ENCODE results near the gene HNRNPUL1.

- TF ChIP-seq TAF1 (IDR thresholded peaks at IDR 0.05; ENCODE audit: low read depth) = no peak
- TF ChIP-seq EP300 (IDR thresholded peaks at IDR 0.05; ENCODE audit: borderline replicate concordance) = no peak
- no peak for TF ChIP-seq REST (IDR thresholded peaks at IDR 0.05; ENCODE audit: low read depth)
- TF ChIP-seq RAD21 (IDR thresholded peaks at IDR 0.05; ENCODE audit: low read depth) = no peak
- no peak for TF ChIP-seq YY1 (IDR thresholded peaks at IDR 0.05; ENCODE audit: low read depth)
- TF ChIP-seq ZBTB7A (IDR thresholded peaks at IDR 0.05; ENCODE audit: low read depth) = no peak
- no peak for TF ChIP-seq CEBPB (IDR thresholded peaks at IDR 0.05)
- TF ChIP-seq FOXM1 (IDR thresholded peaks at IDR 0.05; ENCODE audit: borderline replicate concordance, low read depth) = no peak
These were observed 43.4 kb upstream of the HNRNPUL1 start for GRCh38 chr19:41220811-41221210.
